KG1 (cell line): Measurements from ENCODE around the gene PLEKHG7.
A peak's percentile ranks its signal among the peaks of the same experiment; 100 is the strongest.
"Not testable (repeated sequence)": the region's sequence is repeated elsewhere in the genome, so short reads cannot be mapped to it uniquely, and the experiment has no call there.

ENCODE experiments used
- DNase-seq: peaks from one replicate; lab custom pipeline; 2025; lab: John Stamatoyannopoulos, UW

Gene PLEKHG7

DNA sequence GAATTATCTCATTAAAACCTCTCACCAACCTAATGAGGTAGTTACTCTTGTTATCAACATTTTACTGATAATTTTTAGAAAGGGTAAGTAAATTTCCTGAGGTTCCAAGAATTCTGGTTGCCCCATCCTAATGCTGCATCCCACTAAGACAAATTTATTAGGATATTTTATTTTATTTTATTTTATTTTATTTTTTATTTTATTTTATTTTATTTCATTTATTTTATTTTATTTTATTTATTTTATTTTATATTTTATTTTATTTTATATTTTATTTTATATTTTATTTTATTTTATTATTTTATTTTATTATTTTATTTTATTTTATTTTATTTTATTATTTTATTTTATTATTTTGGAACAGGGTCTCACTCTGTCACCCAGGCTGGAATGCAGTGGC is 46.9 kb downstream of the PLEKHG7 start:
- not testable (repeated sequence) for DNase-seq

DNA sequence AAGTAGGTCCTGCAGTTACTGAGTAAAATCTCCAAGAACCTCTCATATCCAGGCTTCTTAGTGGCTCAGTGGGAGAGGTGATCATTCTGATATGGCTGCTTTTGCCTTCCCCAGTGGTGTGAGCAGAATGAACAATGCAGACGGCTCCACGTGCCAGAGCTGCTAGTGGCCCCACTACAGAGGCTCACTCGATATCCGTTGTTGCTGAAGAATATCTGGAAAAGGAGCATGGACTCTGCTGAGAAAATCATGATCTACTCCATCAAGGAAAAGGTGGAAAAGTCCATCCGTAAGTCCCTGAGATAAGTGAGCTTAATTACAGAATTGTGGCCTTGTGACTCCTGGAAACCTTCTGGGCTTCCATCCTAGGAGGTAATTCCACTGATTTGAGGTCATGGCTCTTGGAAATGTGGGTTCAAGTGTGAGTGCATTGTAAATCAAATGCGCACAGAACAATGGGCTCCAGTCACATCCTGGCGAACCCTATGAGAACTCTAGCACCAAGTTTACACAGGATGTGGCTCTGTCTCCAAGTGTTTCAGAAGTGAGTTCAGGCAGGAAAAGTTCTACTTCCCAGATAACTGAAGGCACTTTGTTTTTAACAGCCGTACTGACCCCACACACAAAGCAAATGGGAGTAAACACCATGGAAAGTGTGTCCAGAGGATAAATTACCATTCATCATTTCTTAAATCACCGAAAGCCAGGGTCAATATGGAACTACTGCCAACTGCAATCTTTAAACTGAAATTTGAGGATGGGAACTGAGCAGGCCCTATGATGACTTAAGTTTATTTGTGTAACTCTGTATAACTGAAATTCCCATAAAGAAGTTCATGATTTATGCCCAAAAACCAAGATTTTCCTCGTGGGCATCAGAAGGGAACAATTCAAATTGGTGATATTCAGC is 51.4 kb downstream of the PLEKHG7 start:
- DNase-seq: no peak

DNA sequence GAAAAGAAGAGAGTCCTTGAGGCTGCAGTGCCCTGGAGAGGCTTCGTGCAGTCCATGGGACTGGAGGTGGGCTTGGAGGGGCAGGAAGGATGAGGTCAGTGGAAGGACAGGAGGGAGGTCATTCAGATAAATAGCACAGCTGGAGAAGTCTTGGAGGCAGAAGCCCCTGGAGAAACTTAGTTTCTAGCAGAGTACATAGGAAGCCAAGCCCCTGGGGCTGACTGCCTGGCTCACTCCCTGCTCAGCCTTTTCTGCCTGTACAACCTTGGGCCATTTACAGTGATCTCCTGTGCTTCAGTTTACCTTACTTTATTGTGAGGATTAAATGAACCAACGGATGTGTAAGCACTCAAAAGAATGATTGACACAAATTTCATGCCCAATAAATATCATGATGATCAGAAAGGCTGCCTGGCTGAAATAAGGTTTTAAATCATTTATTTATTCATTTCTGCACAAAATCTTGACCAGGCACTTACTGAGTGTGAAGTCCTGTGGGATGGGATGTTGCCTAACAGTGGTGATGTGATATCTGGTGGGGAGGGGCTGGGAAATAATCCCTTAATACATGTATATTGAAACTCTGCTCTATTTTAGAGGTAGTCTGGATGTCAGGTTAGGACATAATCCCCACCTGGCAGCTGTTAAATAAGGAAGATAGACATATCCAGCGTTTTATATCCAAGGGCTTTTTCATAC is 54.3 kb downstream of the PLEKHG7 start:
- no peak for DNase-seq

DNA sequence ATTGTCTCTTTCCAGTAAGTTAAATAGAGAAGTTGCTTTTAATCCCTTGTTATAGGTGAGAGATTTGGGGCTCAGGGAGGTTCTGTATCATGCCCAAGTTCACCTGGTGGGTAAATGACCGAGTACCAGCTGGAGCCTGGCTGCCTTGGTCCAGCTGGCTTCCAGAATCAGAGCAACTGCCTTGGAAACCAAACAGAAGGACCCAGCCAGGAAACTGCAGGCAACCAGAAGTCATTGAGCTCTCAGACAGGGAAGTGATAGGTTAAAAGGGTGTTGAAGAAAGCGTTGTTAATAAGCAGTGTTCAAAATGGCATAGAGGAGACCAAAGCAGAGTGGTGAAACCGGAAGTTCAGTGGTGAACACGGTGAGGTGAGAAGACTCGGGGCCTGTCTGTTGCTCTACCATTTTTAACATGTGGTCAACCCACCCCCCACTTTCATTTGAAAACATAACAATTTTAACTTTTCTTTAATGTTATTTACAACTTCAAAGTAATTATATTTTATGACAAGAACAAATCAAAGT is 54.9 kb downstream of the PLEKHG7 start:
- no peak for DNase-seq

DNA sequence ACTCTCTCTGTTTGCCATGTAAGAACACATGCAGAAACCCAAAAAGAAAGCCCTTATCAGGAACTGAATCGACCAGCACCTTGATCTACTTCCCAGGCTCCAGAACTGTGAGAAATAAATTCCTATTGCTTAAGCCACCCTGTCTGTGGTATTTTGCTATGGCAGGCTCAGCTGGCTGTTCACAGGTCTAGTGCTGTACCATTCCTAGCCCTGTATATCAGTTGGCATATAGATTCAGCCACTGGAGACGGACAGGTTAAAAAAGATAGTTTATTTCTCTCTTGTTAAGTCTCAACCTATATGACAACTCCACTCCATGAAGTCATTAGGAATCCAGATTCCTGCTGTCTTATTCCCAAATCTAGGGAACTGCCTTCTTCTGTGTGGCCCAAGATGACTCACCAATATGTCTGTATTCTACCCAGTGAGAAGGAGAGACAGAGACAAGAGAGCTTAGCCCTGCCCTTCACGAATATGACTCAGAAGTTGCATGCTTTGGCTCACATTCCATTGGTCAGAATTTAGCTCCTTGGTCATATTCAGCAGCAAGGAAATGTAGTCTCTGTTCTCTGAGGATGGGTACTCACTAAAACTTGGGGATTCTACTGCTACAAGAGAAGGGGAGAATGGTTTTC is 57.0 kb downstream of the PLEKHG7 start:
- DNase-seq: no peak

DNA sequence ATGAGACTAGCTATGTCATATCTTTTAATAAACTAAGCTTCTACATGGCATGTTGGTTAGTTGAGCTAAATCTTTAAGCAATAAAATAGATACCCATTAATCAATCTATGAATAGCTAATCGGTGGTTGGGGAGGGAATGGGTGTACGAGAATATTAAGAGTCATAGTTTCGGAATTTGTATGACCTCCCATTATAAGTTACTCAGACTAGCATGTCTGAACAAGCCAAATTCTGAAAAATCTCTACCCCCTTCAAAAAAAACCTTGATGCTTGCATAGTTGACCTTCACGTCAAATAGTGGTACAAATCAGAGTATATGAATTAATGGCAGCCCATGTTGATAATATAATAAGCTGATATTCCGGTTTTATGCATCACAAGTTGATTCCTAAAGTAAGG is 60.0 kb downstream of the PLEKHG7 start:
- no peak for DNase-seq

DNA sequence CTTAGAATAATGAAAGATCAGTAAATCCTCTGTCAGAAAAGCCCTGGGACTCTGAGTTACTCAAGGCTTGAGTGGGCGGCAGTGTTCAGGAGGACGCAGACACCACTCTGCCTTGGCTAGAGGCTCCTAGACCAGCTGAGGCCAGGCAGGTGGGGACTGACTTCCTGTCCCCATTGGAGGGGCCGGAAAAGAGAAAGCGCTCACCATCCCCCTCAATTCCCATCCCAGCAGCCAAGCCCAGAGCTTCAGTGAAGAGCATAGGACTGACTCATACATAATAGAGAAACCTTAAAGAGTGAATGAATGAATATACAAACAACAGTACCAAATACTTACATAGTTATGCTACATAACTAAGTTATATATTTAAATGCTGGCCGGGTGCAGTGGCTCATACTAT is 62.0 kb downstream of the PLEKHG7 start:
- DNase-seq: no peak

DNA sequence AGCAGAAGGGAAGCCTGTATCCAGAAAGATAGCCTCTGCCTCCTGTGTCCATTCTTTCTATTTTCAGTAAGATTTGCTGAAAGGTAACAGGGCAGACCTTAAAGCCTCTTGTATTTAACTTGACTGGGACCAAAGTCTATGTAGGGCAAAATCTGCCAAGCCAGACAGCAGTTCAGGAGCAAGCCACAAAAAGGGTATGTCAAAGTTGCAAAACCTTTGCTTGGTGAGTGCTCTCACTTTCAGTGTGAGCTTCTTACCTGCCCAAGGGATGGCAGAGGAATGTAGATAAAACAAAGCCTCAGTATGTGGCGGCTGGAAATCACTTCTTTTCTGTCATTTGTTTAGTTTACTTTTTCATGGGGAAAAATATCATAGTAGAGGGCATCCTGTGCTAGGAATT is 63.1 kb downstream of the PLEKHG7 start:
- DNase-seq: no peak

DNA sequence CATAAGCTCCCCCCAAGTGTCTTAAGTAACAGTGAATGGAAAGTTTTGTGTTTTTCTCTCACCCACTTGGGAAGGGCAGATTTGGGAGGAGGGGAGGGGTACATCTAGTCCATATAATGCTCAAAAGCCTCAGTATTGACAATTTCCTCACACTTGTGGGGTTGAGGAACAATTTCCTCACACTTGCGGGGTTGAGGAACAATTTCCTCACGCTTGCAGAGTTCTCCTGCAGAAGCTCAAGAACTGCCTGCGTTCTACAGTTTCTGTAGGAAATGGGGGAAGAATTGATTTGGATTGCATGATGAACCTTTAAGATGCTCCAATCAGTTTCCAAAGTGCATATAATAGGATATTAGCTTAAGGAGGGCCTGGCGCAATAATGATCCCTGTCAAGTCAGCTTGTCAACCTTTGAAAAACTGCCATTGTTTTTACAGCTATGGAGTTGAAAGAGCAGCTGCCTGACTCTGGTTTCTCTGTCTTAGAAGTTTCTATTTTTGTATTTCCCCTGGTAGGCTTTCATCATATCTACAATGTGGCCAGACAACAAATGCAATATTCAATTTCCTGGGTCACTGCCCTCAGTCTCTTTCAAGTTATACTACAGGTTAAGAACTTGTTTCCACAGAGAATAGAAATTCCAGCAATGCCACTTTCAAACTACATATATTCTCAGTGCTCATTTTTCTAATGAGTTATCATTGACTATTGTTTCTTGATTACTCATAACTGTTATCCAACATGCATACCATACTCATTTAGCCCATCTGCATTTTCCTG is 66.5 kb downstream of the PLEKHG7 start:
- DNase-seq: peak; percentile 55

DNA sequence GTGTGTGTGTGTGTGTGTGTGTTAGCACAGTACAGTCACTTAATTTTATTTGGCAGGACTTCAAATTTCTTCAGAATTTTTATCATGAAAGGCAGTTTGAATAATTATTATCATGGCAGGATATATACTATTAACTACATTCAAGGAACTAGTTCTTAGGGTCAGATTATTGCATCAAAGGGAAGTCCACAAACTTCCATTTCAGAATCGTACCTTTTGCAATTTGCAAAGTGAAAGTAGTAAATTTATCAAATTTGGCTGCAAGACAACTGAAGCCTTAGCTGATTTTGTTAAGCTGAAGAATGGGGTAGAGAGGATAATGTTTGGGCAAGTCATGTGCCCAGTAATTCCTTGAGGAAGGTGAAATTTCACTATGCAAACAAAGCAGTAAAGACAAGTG is 68.2 kb downstream of the PLEKHG7 start:
- no peak for DNase-seq

DNA sequence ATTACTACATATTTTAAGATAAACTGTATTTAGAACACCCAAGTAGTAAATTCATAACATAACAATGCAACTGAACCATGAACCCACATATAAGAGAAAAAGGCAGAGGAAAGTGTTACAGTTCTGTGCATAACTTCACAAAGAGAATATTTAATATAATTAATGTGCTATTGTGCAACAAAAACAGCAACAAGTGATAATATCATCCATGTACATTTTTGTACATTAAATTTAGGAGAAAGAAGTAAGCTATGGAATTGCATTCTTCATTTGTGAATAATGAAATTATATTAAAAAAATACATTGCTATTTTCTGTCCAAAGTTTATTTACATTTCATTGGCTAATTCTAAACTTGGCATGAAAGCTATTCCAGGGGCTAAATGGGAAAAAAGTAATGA is 72.6 kb downstream of the PLEKHG7 start:
- no peak for DNase-seq

DNA sequence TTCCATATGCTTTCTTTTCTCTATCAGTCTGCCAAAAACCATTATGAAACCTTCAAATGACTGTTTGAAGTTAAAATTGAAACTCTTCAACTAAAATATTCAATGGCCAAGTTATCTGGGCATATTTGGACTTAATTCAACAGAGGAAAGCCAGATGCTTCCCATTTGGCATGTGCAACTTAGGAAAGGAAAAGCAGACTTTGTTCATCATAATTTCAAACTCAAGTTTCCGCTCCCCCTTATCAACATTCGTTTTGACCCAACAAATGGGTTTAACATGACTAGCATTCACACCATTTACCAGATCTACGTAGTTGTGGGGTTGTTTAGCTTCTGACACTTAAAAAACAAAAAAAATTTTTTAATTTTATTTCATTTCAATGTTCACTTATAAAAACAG is 75.7 kb downstream of the PLEKHG7 start:
- no peak for DNase-seq

DNA sequence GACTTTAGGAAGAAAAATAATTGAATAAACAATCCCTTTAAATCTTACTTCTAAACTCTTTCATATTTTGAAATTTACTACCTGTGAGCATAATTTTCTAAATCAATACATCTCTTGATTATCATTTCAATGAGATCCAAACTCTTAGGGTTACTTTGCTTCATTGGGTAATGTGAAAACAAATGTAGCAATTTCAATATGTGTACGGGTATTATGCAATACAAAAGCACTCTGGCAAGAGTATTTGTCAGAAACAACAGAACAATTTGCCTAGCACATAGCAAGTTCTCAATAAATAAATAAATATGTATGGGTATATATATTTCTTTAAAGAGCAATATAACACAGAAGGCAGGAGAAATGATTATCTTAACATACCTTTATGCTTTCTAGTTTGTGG is 77.1 kb downstream of the PLEKHG7 start:
- no peak for DNase-seq

DNA sequence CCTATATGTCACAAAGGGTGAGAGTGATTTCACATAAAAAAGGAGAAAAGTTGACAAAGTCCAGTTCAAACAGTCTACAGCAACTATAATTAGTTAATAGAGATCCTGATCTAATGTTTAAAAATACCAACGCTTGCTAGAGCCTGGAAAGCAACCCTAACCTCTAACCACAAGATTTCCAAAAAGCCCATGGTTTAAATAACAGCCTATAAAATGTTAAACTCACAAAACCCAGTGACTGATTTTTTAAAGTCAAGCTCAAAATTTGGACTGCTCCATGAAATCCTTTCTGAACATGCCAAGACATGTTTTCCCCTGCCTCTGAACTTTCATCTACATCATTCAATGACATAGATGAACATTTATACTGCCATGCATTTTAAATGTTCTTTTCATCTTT is 81.6 kb downstream of the PLEKHG7 start:
- DNase-seq: no peak

DNA sequence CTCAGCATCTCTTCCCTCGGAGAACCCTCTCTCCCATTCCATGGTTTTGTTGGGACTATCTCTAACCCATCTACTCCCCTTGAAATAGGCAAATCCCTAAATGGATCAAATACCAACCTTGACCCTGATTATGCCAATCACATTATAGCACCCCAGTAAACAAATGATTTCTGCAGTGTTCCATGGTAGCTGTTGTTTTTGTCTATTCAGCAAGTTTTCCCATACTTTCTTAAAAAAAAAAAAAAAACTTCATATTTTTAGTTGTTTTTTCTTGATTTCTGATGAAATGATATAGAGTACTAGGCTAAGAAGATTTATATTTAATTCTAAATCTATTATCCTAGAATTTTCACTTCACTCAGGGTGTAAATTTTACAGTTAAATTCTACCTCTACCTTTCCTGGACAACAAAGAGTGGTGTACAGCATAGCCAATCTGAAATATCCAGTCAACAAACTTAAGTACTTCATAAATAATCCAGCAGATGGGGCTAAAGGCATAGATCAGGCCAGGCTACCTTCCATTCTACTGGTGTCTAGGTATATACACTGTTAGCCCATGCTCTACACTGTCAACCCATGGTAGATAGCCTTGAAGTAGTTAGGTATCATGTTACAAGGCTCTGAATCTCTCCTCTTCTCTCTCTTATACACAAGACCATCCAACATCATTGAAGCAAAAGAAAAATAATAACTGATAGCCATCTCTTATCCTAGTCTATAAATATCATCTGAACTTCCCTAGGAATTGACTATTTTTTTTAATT is 82.2 kb downstream of the PLEKHG7 start:
- DNase-seq: peak; percentile 38

DNA sequence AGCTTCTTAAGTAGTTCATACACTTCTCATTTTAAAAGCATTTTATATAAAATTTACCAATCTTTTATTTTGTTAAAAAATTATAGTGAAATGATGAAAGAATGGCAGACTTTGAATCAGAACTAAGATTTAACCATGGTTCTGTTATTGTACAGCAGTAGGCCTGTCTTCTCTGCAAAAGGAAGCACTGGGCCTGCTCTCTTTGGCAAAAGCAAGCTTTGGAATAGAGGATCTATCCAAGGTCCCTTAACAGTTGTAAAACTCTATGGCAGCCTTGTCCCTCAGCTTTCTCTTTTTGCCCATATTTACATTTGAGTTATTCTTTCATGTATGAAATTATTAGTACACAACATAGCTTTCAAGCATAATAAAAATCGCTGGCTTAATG is 82.8 kb downstream of the PLEKHG7 start:
- DNase-seq: no peak

DNA sequence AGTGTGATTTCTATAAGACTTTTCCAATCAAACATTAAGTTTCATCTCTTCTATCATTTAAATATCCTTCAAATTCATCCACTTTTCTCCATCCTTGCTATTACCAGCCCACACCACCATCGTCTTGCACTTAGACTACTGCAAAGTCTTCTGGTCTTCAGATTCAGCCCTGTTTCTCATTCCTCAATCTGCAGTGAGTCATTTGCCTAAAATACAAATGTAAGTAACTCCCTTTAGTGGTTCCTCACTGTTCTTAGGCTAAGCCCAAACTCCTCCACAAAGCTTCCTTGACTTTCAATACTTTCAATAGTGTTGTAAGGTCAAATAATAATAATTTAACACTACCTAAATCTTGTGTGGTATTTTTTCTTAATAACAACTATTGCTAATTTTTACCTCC is 83.3 kb downstream of the PLEKHG7 start:
- no peak for DNase-seq

DNA sequence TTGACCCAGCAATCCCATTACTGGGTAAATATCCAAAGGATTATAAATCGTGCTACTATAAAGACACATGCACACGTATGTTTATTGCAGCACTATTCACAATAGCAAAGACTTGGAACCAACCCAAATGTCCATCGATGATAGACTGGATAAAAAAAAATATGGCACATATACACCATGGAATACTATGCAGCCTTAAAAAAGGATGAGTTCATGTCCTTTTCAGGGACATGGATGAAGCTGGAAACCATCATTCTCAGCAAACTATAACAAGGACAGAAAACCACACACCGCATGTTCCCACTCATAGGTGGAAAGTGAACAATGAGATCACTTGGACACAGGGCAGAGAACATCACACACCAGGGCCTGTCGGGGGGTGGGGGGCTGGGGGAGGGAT is 91.6 kb downstream of the PLEKHG7 start:
- DNase-seq: not testable (repeated sequence)

DNA sequence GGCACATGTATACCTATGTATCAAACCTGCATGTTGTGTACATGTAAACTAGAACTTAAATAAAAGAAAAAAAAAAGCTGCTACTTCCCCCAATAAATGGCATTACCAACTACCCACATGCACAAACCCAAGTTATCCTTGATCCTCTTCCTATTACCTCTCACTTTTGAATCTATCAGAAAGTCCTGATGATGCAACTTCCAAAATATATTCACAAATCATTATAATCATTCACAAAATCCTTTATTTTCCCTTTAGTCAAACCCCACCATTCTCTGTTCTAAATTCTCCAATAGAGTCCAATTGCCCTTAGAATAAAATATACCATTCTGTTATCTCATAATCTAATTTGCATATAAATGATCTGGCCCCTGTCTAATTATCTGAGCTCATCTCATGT is 92.0 kb downstream of the PLEKHG7 start:
- no peak for DNase-seq

DNA sequence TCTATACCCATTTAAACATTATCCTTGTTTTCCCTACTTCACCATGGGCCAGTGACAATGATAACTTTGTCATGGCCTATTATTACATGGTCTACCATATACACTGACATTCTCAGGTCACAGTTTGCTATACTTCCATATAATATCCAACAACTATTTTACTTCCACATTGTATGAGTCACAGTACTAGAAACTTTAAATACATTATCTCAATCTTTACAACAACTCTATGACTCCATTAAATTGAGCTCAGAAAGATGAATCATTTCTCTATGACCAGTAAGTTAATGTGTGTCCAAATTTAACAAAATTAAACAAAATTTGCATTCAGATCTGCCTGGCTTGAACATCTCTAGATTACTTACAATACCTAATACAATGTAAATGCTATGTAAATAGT is 93.9 kb downstream of the PLEKHG7 start:
- DNase-seq: no peak

DNA sequence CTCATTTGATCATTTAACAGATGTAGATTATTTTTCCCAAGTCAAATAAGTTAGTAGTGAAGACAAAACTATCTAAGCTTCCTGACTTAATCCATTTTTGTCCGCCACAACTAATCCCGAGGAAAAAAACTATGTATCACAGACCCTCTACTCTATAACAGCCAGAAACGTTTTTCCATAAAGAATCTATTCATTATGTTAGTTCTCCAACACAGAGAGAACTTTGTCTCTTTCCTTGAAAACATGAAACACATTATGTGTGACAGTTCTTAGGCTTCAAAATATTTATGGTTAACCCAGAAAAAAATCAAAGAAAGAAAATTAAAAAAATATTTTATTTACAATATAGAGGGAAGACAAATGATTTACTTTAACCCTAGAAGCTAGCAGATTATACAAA is 100.1 kb downstream of the PLEKHG7 start:
- no peak for DNase-seq
